OCI-LY1 (cell line): ENCODE results near the gene JADE3.

Experiments used
- CTCF ChIP-seq: fragments of 200-600 bp; sonication (generic), shearing (Covaris generic); IDR thresholded peaks from 2 replicates; pipeline ENCODE4 v1.5.1; 2017; ENCODE audit warnings: mild to moderate bottlenecking, antibody characterized with exemption, low read length, moderate library complexity, mixed read lengths
- EZH2 ChIP-seq: fragments of 200-600 bp; sonication (generic), shearing (Covaris generic); IDR thresholded peaks from 2 replicates; pipeline ENCODE4 v1.8.0; 2017; ENCODE audit warnings: borderline replicate concordance, mixed run types, mild to moderate bottlenecking, antibody characterized with exemption, low read length, moderate library complexity, mixed read lengths

GRCh38 chrX:46961097-46961496 lies 48.9 kb downstream of the JADE3 start:
- no peak for TF ChIP-seq CTCF
- TF ChIP-seq EZH2: no peak
